Measurements from ENCODE around the gene VAMP2. TPM values are rescaled to one million over a fixed set of nuclear protein-coding genes. Genes with fewer than 3 reads are reported as not detected.

VAMP2 gene
- total and polyA plus RNA-seq, 10 of the 15 experiments (the other 5 are each of a cell fraction or from before 2014, with no cell fraction given) = 3.0 to 35.2 (median 25.0) TPM

GRCh38 chr17:8123695-8124349 lies 38.9 kb downstream of the VAMP2 start, which contains the start of gene HES7:
Gene HES7 (minus strand): TSS chr17:8124106. CDS start chr17:8124084, 22 bp downstream.
- SMC1A ChIA-PET (ENCODE audit: uncharacterized antibody, unreplicated experiment) = interaction anchor here (0.9 to 3.8 kb wide), 8 partner anchors 11 to 437 kb away, joined by 3 to 21 read pairs (median 4); partner anchors contain the start of gene TP53
- no peak for DNase-seq (ENCODE audit: low read depth, low spot score)
- WGBS (ENCODE audit: insufficient coverage, insufficient replicate concordance, low lambda C conversion rate, missing lambda C conversion rate) = 1% methylated on average over 28 of the region's 29 CpGs
- H4K20me1 ChIP-seq (ENCODE audit: control insufficient read depth, insufficient read depth) = no peaks in the 10 kb centered on the region
- peak within 1 kb of the TSS; percentile 53 for H3K9ac ChIP-seq (ENCODE audit: control insufficient read depth, insufficient read depth, low read length)
- CTCF ChIA-PET = interaction anchor here (0.9 to 3.7 kb wide), 7 partner anchors 8 to 172 kb away, joined by 3 to 46 read pairs (median 4); partner anchors contain the start of gene SLC25A35
- H3K36me3 ChIP-seq (ENCODE audit: control insufficient read depth in 2 of 2, insufficient read depth in 2 of 2, low read length in 1 of 2) = no peaks in the 10 kb centered on the region
- RAD21 ChIA-PET (ENCODE audit: unreplicated experiment) = interaction anchor here (0.6 to 2.6 kb wide), 6 partner anchors 14 to 98 kb away, joined by 3 to 16 read pairs (median 6); no protein-coding TSS in a partner anchor
- no peaks in the 10 kb centered on the region for H3K79me2 ChIP-seq (ENCODE audit: control insufficient read depth, insufficient read depth, low read length)
- H3K27me3 ChIP-seq (replicated peaks in 1 of 2; ENCODE audit: control insufficient read depth in 2 of 2, insufficient read depth in 2 of 2, low read length in 1 of 2) = peaks cover 5 to 9% of the 10 kb centered on the region in 2 experiments
- H3K9me3 ChIP-seq (replicated peaks; ENCODE audit: control insufficient read depth, insufficient read depth, low read length) = no peaks in the 10 kb centered on the region
- no peak for FAIRE-seq
- H2AFZ ChIP-seq (ENCODE audit: control insufficient read depth, low read depth, low read length) = peak within 1 kb of the TSS; percentile 59
- H3K4me1 ChIP-seq (ENCODE audit: control insufficient read depth, insufficient read depth, low read length) = peaks cover 36% of the 10 kb centered on the region
- POLR2A ChIA-PET = interaction anchor here (0.7 to 3.9 kb wide), 6 partner anchors 10 to 63 kb away, joined by 3 to 19 read pairs (median 10); partner anchors contain the start of gene PER1
- no peak for ATAC-seq
- in situ Hi-C loops (cut with MboI) = no loop called here
- peak within 1 kb of the TSS; percentile 94 for H3K4me2 ChIP-seq (ENCODE audit: control insufficient read depth, insufficient read depth)
- intact Hi-C loops (cut with micrococcal nuclease; ENCODE audit: unreplicated experiment) = loop anchor here (5.0 kb wide), 1 partner anchor 173 kb away; the partner anchor contains the start of gene SLC25A35
- H3K4me3 ChIP-seq = peak within 1 kb of the TSS; percentile 99
- no TSS peak for BruUV-seq (replicated peaks)
- no peak within 1 kb of the TSS; the same call in 1 of the 2 replicates for H3K27ac ChIP-seq (ENCODE audit: control insufficient read depth, insufficient read depth)
- TF ChIP-seq IKZF2 (IDR thresholded peaks at IDR 0.05) (0 out of 4 replicates have a peak, but pooled peaks of 1 of the 2 experiments have one; percentile 9), CHD4 (IDR thresholded peaks at IDR 0.05) (no peak), NFIC (IDR thresholded peaks at IDR 0.05; ENCODE audit: low read depth, low read length) (no peak), BCL3 (IDR thresholded peaks at IDR 0.05; ENCODE audit: borderline replicate concordance, insufficient read depth, low read depth, low read length, poor library complexity, severe bottlenecking) (no peak), CBX5 (IDR thresholded peaks at IDR 0.05; ENCODE audit: low read depth) (no peak), BHLHE40 (IDR thresholded peaks at IDR 0.05; ENCODE audit: borderline replicate concordance in 1 of 2, low read depth in 2 of 2, low read length in 1 of 2) (peak in 1 of 2 experiments; percentile 17; a peak in 1 of 4 replicates), MYC (IDR thresholded peaks at IDR 0.05; ENCODE audit: insufficient read depth, insufficient read length, insufficient replicate concordance, low read length, severe bottlenecking) (no peak), TCF12 (IDR thresholded peaks at IDR 0.05; ENCODE audit: low read depth, low read length) (no peak), IRF4 (IDR thresholded peaks at IDR 0.05; ENCODE audit: low read depth, low read length) (no peak), NR2F1 (conservative IDR thresholded peaks at IDR 0.05) (peak; percentile 39; the same call in 1 of the 2 replicates), POLR2A (IDR thresholded peaks at IDR 0.05; ENCODE audit: low read depth, low read length) (no peak), ZNF207 (IDR thresholded peaks at IDR 0.05; ENCODE audit: borderline replicate concordance) (no peak), CBX3 (IDR thresholded peaks at IDR 0.05; ENCODE audit: borderline replicate concordance, low read depth) (no peak), PKNOX1 (IDR thresholded peaks at IDR 0.05) (no peak)
- TF ChIP-seq, protein P1, sequence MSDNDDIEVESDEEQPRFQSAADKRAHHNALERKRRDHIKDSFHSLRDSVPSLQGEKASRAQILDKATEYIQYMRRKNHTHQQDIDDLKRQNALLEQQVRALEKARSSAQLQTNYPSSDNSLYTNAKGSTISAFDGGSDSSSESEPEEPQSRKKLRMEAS (IDR thresholded peaks at IDR 0.05; ENCODE audit: low read depth, low read length) = no peak
- TF ChIP-seq, protein P2, sequence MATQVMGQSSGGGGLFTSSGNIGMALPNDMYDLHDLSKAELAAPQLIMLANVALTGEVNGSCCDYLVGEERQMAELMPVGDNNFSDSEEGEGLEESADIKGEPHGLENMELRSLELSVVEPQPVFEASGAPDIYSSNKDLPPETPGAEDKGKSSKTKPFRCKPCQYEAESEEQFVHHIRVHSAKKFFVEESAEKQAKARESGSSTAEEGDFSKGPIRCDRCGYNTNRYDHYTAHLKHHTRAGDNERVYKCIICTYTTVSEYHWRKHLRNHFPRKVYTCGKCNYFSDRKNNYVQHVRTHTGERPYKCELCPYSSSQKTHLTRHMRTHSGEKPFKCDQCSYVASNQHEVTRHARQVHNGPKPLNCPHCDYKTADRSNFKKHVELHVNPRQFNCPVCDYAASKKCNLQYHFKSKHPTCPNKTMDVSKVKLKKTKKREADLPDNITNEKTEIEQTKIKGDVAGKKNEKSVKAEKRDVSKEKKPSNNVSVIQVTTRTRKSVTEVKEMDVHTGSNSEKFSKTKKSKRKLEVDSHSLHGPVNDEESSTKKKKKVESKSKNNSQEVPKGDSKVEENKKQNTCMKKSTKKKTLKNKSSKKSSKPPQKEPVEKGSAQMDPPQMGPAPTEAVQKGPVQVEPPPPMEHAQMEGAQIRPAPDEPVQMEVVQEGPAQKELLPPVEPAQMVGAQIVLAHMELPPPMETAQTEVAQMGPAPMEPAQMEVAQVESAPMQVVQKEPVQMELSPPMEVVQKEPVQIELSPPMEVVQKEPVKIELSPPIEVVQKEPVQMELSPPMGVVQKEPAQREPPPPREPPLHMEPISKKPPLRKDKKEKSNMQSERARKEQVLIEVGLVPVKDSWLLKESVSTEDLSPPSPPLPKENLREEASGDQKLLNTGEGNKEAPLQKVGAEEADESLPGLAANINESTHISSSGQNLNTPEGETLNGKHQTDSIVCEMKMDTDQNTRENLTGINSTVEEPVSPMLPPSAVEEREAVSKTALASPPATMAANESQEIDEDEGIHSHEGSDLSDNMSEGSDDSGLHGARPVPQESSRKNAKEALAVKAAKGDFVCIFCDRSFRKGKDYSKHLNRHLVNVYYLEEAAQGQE (IDR thresholded peaks at IDR 0.05; ENCODE audit: low read depth, low read length) = no peak

Data from GM12878 (cell line).